SH-SY5Y (cell line): ENCODE measurements around the gene SEMA3D.
A peak's percentile ranks its signal among the peaks of the same experiment; 100 is the strongest.

Experiments used
- GATA2 ChIP-seq: IDR thresholded peaks from 2 replicates; pipeline ENCODE4 v1.6.1; 2011; ENCODE audit warnings: mild to moderate bottlenecking, low read depth, low read length
- GATA3 ChIP-seq: IDR thresholded peaks from 2 replicates; pipeline ENCODE4 v1.6.1; 2011; ENCODE audit warnings: low read depth, mild to moderate bottlenecking, low read length, moderate library complexity

DNA sequence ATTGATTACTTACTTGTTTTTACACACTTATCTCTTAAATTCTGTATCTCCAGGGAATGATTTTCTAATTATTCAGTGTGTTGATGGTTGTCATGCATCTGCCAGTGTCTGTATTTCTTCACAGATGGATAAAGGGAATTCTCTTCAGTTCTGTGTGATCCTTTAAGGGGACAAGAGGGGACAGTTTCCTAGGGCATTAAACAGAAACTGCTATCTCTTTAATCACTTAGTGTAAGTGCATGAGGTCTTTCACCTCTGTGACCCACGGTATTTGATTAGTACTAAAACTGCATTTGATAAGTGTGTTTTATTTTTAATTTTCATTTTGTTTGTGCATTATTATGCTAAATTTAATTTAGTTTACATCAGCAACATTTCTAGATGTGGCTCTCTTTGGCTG is 26.6 kb upstream of the SEMA3D start:
- TF ChIP-seq GATA3 (peak; percentile 76), GATA2 (no peak)
